HepG2 (cell line): ENCODE results near the gene DNPH1. TPM values are rescaled to one million over a fixed set of nuclear protein-coding genes. Genes with fewer than 3 reads are reported as not detected.

ENCODE experiments used
- ATF4 ChIP-seq, 2 experiments: fragments of 450-650 bp in 1 of 2; sonication (generic) in 1 of 2; formaldehyde crosslinking; IDR thresholded peaks; 2 replicates each; pipeline versions ENCODE4 v1.5.0 to v1.8.0; 2020 to 2022; ENCODE audit warnings: mild to moderate bottlenecking in 1 of 2, missing genetic modification reagents in 1 of 2
- E2F2 ChIP-seq: sonication (generic); formaldehyde crosslinking; IDR thresholded peaks from 2 replicates; pipeline ENCODE4 v1.4.0; 2020; ENCODE audit warnings: missing genetic modification reagents, borderline replicate concordance
- ESRRA ChIP-seq: sonication (generic); formaldehyde crosslinking; IDR thresholded peaks from 2 replicates; pipeline ENCODE4 v1.5.1; 2020; ENCODE audit warnings: mild to moderate bottlenecking, low read depth, missing genetic modification reagents
- ISL2 ChIP-seq: sonication (generic); formaldehyde crosslinking; IDR thresholded peaks from 2 replicates; pipeline ENCODE4 v1.5.0; 2020; ENCODE audit warnings: missing genetic modification reagents
- MED8 ChIP-seq: sonication (generic); formaldehyde crosslinking; IDR thresholded peaks from 2 replicates; pipeline ENCODE4 v1.8.1; 2023; ENCODE audit warnings: mild to moderate bottlenecking, missing genetic modification reagents; ENCODE audit not compliant: insufficient replicate concordance
- MXD4 ChIP-seq: IDR thresholded peaks from 2 replicates; pipeline ENCODE4 v1.6.1; 2016; ENCODE audit warnings: mild to moderate bottlenecking, missing biosample characterization, missing genetic modification reagents
- NR2F6 ChIP-seq, 2 experiments: IDR thresholded peaks; 2 replicates each; pipeline ENCODE4 v1.6.1; 2016; ENCODE audit warnings: antibody characterized with exemption in 1 of 2, mild to moderate bottlenecking in 1 of 2
- SCMH1 ChIP-seq: sonication (generic); formaldehyde crosslinking; IDR thresholded peaks from 2 replicates; pipeline ENCODE4 v1.9.0; 2021; ENCODE audit warnings: missing genetic modification reagents, mild to moderate bottlenecking, borderline replicate concordance
- TGIF2 ChIP-seq: IDR thresholded peaks from 2 replicates; pipeline ENCODE4 v1.6.1; 2016; ENCODE audit warnings: control low read depth, missing compliant biosample characterization
- ZBTB34 ChIP-seq: sonication (generic); formaldehyde crosslinking; IDR thresholded peaks from 2 replicates; pipeline ENCODE4 v1.8.0; 2022; ENCODE audit warnings: mild to moderate bottlenecking, missing genetic modification reagents
- ZNF136 ChIP-seq: sonication (generic); formaldehyde crosslinking; IDR thresholded peaks from 2 replicates; pipeline ENCODE4 v1.8.1; 2022; ENCODE audit warnings: low read depth, mild to moderate bottlenecking, moderate library complexity, missing genetic modification reagents
- ZNF260 ChIP-seq: sonication (generic); formaldehyde crosslinking; IDR thresholded peaks from 2 replicates; pipeline ENCODE4 v1.4.0; 2020; ENCODE audit warnings: missing genetic modification reagents, low read depth, mild to moderate bottlenecking, borderline replicate concordance
- ZNF317 ChIP-seq: sonication (generic); formaldehyde crosslinking; IDR thresholded peaks from 2 replicates; pipeline ENCODE4 v1.5.0; 2020; ENCODE audit warnings: mild to moderate bottlenecking, missing genetic modification reagents
- ZNF598 ChIP-seq: sonication (generic); formaldehyde crosslinking; IDR thresholded peaks from 2 replicates; pipeline ENCODE4 v1.5.1; 2020; ENCODE audit warnings: mild to moderate bottlenecking, missing genetic modification reagents, borderline replicate concordance
- ZNF850 ChIP-seq: sonication (generic); formaldehyde crosslinking; conservative IDR thresholded peaks from 2 replicates; pipeline ENCODE4 v1.9.0; 2021; ENCODE audit warnings: mild to moderate bottlenecking, missing genetic modification reagents
- ZUFSP ChIP-seq: sonication (generic); formaldehyde crosslinking; IDR thresholded peaks from 2 replicates; pipeline ENCODE4 v1.9.0; 2021; ENCODE audit warnings: missing genetic modification reagents, mild to moderate bottlenecking, borderline replicate concordance
- polyA plus RNA-seq, 8 experiments: library from polyadenylated mRNA; depleted of rRNA in 3 of 8; stranded (reverse) in 7 of 8; unstranded in 1 of 8; fragments of >200 nt; fragmentation: Illumina TruSeq in 4 of 8; extraction: Trizol in 4 of 8; gene quantifications; 2 replicates each; pipeline versions ENCODE4 v1.2.1 to v1.2.3, GENCODE V29; 2011 to 2016; ENCODE audit warnings: low read depth in 4 of 8, missing spikeins in 1 of 8, mixed read lengths in 1 of 8; ENCODE audit not compliant: insufficient read depth in 1 of 8
- total RNA-seq, 5 experiments: library from RNA; depleted of rRNA; stranded (reverse); fragments of >200 nt; fragmentation: Illumina TruSeq; extraction: Trizol; gene quantifications; 2 replicates each; pipeline ENCODE4 v1.2.3, GENCODE V29; 2016; ENCODE audit warnings: low read depth in 1 of 5
- TF ChIP-seq, protein P1 (sequence below): sonication (generic); formaldehyde crosslinking; IDR thresholded peaks from 2 replicates; pipeline ENCODE4 v1.4.0; 2020; ENCODE audit warnings: missing genetic modification reagents
- TF ChIP-seq, protein P2 (sequence below): sonication (generic); formaldehyde crosslinking; IDR thresholded peaks from 2 replicates; pipeline ENCODE4 v1.5.0; 2020; ENCODE audit warnings: missing genetic modification reagents

The DNPH1 gene
- total and polyA plus RNA-seq, 2 of the 13 experiments (the other 11 are each of a cell fraction or from before 2014, with no cell fraction given) = 56.5 to 75.1 TPM

GRCh38 chr6:43277306-43277642, 48.0 kb upstream of the DNPH1 start (continued):
- TF ChIP-seq, protein P1, sequence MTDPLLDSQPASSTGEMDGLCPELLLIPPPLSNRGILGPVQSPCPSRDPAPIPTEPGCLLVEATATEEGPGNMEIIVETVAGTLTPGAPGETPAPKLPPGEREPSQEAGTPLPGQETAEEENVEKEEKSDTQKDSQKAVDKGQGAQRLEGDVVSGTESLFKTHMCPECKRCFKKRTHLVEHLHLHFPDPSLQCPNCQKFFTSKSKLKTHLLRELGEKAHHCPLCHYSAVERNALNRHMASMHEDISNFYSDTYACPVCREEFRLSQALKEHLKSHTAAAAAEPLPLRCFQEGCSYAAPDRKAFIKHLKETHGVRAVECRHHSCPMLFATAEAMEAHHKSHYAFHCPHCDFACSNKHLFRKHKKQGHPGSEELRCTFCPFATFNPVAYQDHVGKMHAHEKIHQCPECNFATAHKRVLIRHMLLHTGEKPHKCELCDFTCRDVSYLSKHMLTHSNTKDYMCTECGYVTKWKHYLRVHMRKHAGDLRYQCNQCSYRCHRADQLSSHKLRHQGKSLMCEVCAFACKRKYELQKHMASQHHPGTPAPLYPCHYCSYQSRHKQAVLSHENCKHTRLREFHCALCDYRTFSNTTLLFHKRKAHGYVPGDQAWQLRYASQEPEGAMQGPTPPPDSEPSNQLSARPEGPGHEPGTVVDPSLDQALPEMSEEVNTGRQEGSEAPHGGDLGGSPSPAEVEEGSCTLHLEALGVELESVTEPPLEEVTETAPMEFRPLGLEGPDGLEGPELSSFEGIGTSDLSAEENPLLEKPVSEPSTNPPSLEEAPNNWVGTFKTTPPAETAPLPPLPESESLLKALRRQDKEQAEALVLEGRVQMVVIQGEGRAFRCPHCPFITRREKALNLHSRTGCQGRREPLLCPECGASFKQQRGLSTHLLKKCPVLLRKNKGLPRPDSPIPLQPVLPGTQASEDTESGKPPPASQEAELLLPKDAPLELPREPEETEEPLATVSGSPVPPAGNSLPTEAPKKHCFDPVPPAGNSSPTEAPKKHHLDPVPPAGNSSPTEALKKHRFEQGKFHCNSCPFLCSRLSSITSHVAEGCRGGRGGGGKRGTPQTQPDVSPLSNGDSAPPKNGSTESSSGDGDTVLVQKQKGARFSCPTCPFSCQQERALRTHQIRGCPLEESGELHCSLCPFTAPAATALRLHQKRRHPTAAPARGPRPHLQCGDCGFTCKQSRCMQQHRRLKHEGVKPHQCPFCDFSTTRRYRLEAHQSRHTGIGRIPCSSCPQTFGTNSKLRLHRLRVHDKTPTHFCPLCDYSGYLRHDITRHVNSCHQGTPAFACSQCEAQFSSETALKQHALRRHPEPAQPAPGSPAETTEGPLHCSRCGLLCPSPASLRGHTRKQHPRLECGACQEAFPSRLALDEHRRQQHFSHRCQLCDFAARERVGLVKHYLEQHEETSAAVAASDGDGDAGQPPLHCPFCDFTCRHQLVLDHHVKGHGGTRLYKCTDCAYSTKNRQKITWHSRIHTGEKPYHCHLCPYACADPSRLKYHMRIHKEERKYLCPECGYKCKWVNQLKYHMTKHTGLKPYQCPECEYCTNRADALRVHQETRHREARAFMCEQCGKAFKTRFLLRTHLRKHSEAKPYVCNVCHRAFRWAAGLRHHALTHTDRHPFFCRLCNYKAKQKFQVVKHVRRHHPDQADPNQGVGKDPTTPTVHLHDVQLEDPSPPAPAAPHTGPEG (CRISPR knock-in tag) = 0 out of 2 replicates have a peak, but pooled peaks have one; percentile 57
- TF ChIP-seq MED8 (CRISPR knock-in tag) (peak; percentile 50), ZBTB34 (CRISPR knock-in tag) (no peak), SCMH1 (CRISPR knock-in tag) (no peak), MXD4 (CRISPR knock-in tag) (no peak), E2F2 (CRISPR knock-in tag) (0 out of 2 replicates have a peak, but pooled peaks have one; percentile 46), ZNF598 (CRISPR knock-in tag) (no peak), ISL2 (CRISPR knock-in tag) (no peak), ESRRA (CRISPR knock-in tag) (no peak; the same call in 1 of the 2 replicates), ZNF317 (CRISPR knock-in tag) (no peak), ZUFSP (CRISPR knock-in tag) (no peak), ATF4 (CRISPR knock-in tag; IDR thresholded peaks at IDR 0.05) (no peak), TGIF2 (CRISPR knock-in tag) (no peak), ZNF136 (CRISPR knock-in tag) (no peak), ZNF850 (no peak), ZNF260 (CRISPR knock-in tag) (no peak), NR2F6 (IDR thresholded peaks at IDR 0.05) (no peak), NR2F6 (CRISPR knock-in tag; IDR thresholded peaks at IDR 0.05) (no peak)
- TF ChIP-seq, protein P2, sequence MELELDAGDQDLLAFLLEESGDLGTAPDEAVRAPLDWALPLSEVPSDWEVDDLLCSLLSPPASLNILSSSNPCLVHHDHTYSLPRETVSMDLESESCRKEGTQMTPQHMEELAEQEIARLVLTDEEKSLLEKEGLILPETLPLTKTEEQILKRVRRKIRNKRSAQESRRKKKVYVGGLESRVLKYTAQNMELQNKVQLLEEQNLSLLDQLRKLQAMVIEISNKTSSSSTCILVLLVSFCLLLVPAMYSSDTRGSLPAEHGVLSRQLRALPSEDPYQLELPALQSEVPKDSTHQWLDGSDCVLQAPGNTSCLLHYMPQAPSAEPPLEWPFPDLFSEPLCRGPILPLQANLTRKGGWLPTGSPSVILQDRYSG (CRISPR knock-in tag) = no peak
